ENCODE measurements around the gene IMMP2L.

The IMMP2L gene

DNA sequence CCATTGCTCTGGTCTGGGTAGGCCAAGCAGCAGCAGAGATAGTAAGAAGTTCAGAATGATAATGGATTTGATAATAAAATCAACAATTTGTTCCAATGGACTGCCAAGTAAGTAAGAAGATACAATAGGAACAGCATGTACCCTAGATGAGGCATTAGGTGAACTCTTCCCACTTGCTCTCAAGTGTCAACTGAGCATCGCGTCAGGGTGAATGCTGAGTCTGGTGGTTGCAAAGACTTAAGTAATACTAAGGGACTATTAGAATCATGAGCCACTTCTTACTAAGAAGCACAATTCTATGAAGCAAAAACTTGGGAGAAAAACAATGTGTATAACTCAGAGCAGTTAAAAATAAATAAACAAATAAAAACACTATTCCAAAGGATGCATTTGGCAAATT is 416.8 kb downstream of the IMMP2L start:
- no peak overlapping the region for H3K27ac ChIP-seq
- TF ChIP-seq, protein P1, sequence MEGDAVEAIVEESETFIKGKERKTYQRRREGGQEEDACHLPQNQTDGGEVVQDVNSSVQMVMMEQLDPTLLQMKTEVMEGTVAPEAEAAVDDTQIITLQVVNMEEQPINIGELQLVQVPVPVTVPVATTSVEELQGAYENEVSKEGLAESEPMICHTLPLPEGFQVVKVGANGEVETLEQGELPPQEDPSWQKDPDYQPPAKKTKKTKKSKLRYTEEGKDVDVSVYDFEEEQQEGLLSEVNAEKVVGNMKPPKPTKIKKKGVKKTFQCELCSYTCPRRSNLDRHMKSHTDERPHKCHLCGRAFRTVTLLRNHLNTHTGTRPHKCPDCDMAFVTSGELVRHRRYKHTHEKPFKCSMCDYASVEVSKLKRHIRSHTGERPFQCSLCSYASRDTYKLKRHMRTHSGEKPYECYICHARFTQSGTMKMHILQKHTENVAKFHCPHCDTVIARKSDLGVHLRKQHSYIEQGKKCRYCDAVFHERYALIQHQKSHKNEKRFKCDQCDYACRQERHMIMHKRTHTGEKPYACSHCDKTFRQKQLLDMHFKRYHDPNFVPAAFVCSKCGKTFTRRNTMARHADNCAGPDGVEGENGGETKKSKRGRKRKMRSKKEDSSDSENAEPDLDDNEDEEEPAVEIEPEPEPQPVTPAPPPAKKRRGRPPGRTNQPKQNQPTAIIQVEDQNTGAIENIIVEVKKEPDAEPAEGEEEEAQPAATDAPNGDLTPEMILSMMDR (conservative IDR thresholded peaks at IDR 0.05): no peak

DNA sequence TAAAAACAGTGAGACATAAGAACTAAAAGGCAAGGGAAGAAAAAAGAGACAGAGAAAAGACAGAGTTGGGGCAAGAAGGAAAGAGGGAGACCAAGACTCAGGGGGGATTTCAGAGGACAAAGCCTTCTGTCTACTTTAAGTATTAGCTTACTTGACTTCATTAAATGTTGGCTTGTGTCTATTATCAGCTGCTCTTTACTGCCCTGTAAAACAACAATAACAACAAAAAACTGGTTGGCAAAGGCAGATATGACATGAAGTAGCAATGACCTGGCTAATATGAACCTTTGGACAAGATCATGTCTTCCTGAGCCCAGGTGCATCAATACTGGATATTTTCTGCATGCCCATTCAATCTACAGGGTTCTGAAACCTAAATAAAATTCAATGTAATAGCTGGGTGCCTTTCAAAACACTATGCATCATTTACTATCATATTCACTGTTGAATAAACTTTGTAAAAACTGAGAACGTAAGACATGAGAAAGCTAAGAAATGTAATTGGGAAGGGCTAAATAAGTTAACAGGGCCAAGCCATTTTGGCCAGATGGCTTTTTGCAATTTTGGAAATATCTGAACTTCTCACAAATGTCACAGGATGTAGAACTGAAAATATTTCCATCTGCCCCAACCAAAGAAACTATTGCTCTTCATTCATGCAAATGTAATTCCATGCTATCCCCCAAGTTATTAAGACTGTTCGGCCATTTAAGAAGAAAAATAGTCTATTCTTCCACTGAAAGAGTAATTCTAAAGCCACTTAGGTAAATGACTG is 422.0 kb downstream of the IMMP2L start:
- TF ChIP-seq, protein P1 (conservative IDR thresholded peaks at IDR 0.05): no peak
- no peak overlapping the region for H3K27ac ChIP-seq

DNA sequence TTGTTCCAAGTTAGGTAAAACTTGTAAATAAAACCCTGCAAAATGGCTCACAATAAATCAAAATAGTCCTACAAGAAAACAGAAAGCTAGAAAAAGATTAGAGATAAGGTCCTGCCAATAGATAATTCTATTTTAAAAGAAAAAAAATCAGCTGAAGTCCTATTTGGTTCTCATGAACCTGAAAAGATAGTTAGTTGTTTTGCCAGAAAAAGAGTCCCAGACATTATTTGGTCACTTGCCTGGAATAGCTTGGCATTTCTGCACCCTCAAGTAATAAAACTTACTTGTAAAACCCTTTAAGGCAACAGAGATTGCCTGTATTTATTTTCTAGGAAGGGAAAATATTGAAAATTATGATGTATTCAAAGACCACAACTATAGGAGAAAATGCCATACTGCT is 423.7 kb downstream of the IMMP2L start:
- TF ChIP-seq, protein P1 (conservative IDR thresholded peaks at IDR 0.05): no peak

DNA sequence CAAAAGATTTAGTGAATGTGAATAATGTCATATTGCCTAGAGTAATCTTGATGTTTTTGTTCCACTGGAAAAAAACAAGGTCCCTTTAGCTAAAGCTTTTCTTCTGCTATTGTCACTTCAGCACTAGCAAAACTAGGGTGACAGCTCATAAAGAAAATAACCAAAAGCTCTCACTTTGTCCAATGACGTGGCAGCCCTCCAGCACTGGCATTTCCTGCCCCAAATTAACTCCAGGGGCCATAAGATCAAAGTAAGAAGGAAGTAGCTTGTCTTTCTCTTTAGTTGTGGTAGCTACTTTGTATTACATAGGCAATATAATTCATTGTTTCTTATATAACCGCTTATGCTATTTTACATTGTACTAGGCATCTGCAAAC is 424.1 kb downstream of the IMMP2L start:
- TF ChIP-seq, protein P1 (conservative IDR thresholded peaks at IDR 0.05): no peak
- peak overlapping the region; percentile 50 for H3K27ac ChIP-seq

More for the DNA sequence above, 423.7 kb downstream of the IMMP2L start:
- peak overlapping the region; percentile 50 for H3K27ac ChIP-seq

DNA sequence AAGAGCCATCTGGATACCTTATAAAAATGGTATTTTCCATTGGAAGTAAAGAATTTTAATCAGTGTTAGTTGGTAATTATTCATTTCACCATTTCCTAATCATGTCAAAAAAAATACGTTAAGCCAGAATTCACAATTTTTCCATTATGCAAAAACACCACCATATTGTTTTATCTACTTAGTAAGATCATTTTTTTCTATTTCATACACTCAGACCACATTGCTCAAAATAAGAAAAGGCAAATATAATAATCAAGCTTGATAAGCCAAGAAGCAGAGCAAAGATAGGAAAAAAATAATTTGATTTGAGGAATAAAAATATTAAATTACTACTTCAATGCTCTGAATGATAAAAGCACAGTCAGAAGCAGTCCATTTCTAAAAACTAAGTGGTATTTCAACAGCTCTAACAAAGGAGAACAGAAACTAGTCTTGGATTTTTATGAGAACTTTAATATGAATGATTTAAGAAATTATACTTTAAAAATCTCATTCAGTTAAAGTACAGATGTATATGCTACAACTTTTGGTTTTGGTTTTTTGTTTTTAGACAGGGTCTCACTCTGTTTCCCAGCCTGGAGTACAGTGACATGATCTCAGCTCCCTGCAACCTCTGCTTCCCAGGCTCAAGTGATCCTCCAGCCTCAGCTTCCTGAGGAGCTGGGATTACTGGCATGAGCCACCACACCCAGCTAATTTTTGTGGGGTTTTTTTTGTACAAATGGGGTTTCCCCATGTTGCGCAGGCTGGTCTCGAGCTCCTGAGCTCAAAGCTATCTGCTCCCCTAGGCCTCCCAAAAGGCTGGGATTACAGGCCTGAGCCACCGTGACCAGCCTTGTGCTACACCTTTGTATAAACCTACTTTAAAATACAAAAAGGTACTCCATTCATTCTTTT is 424.7 kb downstream of the IMMP2L start:
- H3K27ac ChIP-seq: peak overlapping the region; percentile 50
- TF ChIP-seq, protein P1 (conservative IDR thresholded peaks at IDR 0.05): no peak

DNA sequence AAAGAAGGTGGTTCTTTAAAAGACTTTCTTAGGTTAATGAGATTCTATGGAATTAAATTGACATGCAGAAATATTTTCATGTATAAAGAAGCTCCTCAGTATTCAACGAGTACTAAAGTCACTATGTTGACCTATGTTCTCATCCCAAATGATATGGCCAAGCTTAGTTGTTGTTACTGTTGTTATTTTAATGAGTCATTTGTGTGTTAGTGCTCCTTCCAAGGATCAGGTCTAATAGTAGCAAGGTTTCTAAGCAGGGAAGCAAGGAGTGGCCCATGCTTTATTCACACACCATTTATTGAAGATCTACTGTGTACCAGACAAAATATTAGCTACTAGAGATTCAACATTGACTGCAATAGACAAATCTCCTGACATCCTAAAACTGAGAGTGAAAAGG is 429.5 kb downstream of the IMMP2L start:
- H3K27ac ChIP-seq: no peak overlapping the region
- TF ChIP-seq, protein P1 (conservative IDR thresholded peaks at IDR 0.05): no peak

DNA sequence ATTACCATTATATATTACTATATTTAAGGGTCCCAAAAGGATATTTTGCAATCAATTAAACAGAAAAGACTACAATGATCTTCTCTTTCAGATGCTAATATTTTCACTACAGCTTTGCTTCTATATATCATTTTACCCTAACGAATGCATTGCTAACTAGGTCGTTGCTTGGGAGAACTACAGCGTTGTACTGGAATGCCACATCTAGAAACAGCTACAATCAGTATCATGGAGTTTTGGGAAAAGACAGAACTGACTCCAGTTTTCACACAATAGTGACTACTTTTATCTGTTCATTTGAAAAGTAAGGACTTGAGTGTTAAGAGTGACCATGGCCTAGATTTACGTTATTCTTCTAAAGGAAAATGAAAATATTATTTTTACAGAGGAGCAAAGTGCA is 432.9 kb downstream of the IMMP2L start:
- TF ChIP-seq, protein P1 (conservative IDR thresholded peaks at IDR 0.05): no peak
- no peak overlapping the region for H3K27ac ChIP-seq
